Ecto neural progenitor cell (in vitro differentiated cells): Measurements from ENCODE around the gene MRNIP.
"Not testable (repeated sequence)": the region's sequence is repeated elsewhere in the genome, so short reads cannot be mapped to it uniquely, and the experiment has no call there.

Experiments
- DNase-seq: peaks from one replicate; pipeline ENCODE4 v3.0.0-alpha.2; 2018; ENCODE audit warnings: low spot score

The MRNIP gene

DNA sequence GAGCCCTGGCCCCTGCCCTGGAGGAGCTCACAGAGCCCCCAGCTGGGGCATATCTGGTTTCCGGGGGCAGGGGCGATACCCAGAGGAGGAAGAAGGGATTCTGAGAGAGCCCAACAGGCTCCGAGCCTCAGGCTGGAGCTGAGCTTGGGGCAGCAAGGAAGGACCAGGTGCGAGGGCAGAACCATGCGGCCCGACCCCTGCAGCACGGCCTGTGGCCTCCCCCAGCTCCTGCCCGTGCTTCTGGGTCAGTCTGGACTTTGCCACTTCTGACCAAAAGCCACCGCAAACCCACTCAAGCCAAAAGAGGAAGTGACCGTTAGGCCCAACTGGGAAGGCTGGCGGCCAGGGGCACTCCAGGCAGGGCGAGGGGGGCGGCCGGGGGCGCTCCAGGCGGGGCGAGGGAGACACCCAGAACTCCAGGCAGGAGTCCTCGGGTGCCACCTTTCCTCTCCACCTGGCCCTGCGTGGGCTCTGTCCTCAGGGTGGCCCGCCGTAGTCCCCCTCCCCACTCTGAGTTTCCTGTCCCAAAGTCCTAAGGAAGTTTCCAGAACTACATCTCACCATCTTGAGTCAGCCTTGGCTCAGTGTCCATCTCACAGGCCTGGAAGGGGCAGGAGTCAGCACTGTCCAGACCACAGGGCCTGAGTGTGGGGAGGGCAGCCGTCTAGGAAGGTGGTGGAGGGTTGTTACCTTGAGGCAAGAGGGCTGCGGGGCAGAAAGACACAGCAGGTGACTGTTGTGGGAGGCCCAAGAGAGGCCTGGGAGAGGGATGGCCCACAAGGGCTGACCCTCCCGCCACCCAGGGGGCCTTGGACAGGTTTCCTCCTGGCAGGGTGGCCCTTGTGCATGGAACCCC, 65.8 kb downstream of the MRNIP start:
- no peak for DNase-seq

DNA sequence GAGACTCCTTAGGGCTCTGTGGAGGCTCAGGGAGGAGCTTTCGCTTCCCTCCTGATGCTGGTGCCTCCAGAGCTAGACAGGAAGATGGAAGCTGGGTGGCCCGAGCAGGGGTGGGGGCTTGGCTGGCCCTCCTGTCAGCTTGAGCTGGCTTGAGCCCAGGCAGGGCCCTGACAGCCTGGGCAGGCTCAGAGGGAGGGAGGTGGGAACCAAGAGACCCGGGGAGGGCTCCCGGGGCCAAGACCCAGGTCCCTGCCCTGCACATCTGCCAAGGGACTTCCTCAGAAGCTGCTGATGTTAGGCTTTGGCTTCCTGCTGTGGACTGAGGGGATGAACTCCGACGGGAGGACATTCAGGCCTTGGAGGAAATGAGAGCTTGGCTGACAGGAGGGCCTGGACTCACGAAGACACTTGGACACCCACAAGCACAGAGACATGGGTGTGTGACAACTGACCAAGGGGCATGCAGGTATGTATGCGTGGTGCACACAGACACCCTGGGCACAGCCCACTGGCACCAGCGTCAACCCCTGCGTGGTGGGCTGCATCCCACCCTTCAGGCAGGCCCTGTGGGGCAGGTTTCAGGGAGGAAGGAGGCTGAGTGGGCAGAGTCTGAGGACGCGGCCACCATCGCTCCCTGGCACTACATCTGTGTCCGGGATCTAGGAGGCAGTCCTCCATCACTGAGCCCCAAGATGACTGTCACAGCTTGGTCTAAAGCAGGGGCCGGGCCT, 66.6 kb downstream of the MRNIP start:
- no peak for DNase-seq

DNA sequence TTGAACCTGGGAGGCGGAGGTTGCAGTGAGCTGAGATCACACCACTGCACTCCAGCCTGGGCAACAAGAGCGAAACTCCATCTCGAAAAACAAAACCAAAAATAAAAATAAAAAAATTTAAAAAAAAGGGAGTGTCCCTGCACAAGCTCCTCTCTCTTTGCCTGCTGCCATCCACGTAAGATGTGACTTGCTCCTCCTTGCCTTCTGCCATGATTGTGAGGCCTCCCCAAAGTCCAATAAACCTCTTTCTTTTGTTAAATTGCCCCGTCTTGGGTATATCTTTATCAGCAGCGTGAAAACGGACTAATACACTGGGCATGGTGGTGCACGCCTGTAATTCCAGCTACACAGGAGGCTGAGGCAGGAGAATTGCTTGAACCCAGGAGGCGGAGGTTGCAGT, 69.3 kb downstream of the MRNIP start:
- not testable (repeated sequence) for DNase-seq

DNA sequence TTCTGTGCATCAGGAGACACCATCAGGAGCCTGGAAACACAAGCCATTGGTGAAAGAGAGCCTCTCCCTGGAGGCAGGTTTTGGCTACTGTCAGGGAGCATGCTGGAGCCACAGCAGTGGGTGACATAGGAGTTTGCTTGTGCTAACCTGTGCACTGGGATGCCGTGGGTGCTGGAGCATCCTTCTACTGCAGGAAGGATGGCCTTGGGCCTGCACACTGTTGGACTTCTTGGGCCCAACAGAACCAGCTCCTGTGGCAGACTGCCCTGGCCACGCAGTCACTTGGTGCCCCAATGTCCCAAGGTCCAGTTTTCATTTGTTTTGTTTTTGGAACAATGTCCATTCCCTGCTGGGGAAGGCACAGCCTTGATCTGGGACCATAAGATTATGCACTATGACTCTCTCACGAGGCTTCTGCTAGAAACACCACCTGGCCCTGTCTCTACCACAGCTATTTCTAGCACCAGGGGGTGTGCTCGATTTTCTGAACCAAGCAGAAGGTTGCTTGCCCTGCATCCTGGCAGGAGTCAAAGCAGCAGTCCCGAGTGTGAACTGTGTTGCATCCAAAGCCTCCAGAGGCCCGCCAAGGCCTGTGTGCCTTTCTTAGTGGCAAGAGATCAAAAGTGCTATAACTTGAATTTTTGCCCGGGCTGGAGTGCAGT, 70.3 kb downstream of the MRNIP start:
- DNase-seq, result no peak
